GM12865 (cell line): ENCODE results near the gene BYSL.

Experiments used
- DNase-seq: peaks from one replicate; pipeline ENCODE4 v3.0.0; 2010; ENCODE audit warnings: low read depth
- H3K4me3 ChIP-seq: 2 replicates; pipeline ENCODE4 v1.5.1; 2011; ENCODE audit warnings: mild to moderate bottlenecking, low read depth, low read length, control low read depth
- CTCF ChIP-seq: IDR thresholded peaks from 2 replicates; pipeline ENCODE4 v1.5.1; 2011; ENCODE audit warnings: low read length, control low read depth, low read depth, inconsistent platforms; ENCODE audit not compliant: insufficient read depth; ENCODE audit errors: missing control alignments

The BYSL gene

GRCh38 chr6:41937861-41938574 is 16.7 kb downstream of the BYSL start:
- H3K4me3 ChIP-seq: no peak overlapping the region
- no peak for DNase-seq
- no peak for TF ChIP-seq CTCF

GRCh38 chr6:41938590-41939175 is 17.4 kb downstream of the BYSL start:
- DNase-seq: no peak
- no peak for TF ChIP-seq CTCF
- no peak overlapping the region for H3K4me3 ChIP-seq

GRCh38 chr6:41939176-41939847 is 18.0 kb downstream of the BYSL start:
- DNase-seq: no peak
- peak overlapping the region; percentile 7; the same call in 1 of the 2 replicates for H3K4me3 ChIP-seq
- TF ChIP-seq CTCF: no peak

- no peak for TF ChIP-seq CTCF
- DNase-seq: peak; percentile 45
- peak overlapping the region; percentile 98 for H3K4me3 ChIP-seq
Measured at GRCh38 chr6:41939848-41940758, 18.8 kb downstream of the BYSL start.

GRCh38 chr6:41940759-41941279 is 19.5 kb downstream of the BYSL start:
- TF ChIP-seq CTCF: no peak
- peak; percentile 55 for DNase-seq
- H3K4me3 ChIP-seq: peak overlapping the region; percentile 98
